Fibroblast of skin of left biceps (primary cell): ENCODE data around the gene DLG4.

Source experiments
- DNase-seq, 2 experiments: peaks; one replicate each; pipeline ENCODE4 v3.0.0-alpha.2; 2013; ENCODE audit warnings: low read depth in 2 of 2

DLG4 gene

DNA sequence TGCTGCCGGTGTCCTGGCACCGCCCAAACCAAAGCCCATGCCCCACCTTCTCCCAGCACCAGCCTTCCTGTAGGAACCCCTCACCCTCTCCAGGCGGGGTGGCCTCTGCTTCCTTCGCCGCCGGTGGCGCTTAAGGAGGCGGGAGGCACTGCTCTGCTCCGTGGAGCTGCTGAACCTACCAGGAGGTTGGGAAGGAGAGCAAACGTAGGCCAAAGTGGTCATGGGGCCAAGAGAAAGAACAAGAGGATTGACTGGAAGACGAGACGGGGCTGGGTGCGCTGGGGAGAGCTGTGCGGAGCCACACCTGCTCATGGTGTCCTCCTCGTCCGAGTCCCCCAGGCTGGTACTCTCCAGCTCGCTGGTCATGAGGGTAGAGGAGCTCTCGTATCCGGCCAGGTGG lies 9.9 kb upstream of the DLG4 start:
- DNase-seq = no peak

DNA sequence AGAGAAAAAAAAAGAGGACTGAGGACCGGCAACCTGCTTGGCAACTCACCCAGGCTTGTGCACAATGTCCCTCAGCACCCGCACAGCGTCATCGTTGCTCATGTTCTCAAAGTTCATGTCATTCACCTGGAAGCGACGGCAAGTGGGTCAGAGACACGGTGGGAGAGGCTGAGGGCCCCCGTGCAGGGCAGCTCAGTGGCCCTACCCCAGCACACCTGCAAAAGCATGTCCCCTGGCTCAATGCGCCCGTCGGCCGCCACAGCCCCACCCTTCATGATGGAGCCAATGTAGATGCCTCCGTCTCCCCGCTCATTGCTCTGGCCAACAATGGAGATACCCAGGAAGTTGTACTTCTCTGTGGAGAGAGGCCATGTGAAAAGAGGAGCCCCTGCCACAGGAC lies 9.3 kb upstream of the DLG4 start:
- no peak for DNase-seq

DNA sequence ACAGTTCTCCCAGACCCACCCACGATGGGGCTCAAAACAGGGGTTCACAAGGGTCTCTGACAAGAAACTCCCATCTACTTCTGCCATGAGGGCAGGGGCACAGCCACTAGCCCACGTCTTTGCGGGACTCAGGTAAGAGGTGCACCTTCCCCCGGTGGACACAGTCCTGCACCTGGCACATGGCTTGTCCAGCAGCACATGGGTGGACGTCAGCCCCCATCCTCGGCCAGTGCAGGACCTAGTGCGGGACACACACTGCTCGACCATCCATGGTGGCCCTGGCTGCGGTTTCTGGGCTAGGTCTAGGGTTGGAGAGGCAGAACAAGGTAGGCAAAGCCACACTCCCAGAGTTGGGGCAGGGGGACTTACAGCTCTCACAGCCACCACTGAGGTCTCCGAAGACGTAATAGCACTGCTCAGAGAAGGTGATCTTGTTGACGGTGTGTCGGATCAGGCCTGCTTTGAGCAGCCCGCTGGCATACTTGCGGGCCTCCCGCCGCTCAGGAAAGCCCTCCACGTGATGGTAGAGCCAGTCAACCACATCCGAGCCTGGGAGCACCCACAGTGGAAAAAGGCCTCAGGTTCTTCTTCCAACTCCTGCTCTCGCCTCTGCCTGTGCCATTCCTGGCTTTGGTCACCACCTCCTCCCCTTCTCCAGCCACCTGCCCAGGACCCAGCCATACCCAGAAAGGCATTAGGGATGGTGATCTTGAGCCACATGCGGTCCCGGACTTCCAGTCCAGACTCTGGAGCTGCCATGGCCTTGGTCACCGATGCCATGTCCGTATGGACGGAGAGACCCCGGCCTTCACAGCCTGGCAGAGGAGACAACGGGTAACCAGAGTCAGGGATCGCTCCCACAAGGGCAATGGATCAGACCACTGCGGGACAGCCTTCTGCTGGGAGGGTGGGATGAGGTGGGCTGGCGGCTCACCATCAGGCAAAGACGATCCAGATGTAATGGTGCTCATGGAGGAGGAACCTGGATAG lies 7.4 kb upstream of the DLG4 start:
- DNase-seq = no peak

DNA sequence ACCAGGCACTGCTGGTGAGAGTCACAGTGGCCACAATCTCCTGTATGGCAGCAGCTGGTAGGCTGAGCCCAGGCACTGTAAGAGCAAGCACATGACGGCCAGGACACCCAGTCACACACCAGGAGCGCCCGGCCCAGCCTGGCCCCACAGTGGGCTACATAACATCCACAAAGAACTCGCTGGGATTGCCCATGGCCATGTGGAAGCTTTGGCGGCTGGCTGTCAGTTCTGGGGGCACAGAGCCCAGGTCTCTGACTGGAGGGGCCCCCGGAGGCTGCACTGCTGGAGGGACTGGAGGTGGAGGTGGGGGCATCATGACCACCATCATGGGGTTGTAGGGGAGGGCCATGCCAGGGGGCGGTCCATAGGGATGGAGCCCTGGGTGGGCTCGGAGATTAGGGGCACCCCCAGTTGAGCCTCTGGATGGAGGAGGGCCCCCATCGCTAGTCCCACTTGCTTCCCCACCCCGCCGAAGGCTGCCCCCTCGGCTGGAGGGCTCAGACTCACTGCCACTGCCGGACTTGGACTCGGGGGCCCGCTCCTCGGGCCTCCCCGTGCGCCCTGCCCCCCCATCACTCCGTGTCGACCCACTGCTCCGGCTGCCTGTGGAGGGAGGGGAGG lies 6.2 kb upstream of the DLG4 start:
- DNase-seq = no peak

DNA sequence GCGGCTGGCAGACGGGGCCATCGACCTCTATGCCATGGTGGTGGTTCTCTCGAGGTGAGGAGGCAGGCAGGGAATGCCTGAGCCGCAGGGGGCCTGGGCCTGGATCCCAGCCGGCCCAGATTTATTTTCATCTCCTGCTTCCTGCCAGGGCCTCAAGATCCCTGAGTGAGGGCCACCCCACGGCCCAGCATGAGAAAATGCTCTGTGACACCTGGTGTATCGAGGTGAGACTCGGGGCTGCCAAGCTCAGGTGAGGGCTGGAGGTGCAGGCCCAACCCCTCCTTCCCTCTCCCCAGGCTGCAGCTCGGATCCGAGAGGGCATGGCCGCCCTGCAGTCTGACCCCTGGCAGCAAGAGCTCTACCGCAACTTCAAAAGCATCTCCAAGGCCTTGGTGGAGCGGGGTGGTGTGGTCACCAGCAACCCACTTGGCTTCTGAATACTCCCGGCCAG lies 5.0 kb upstream of the DLG4 start:
- no peak for DNase-seq

DNA sequence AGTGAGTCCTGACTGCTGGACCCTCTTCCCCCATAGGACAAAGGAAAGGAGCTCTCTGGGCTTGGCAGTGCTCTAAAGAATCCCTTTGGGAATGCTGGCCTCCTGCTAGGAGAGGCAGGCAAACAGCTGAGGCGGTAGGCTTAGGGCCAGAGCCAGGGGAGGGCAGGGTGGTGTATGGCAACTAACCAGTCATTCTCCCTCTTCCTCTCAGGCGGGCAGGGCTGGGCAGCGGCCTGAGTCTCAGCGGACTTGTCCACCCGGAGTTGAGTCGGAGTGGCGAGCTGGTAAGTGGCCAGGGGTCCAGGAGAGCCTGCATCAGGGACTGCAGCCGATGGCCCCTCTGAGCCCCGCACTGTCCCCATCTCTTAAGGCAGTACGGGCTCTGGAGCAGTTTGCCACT lies 4.5 kb upstream of the DLG4 start:
- no peak for DNase-seq

DNA sequence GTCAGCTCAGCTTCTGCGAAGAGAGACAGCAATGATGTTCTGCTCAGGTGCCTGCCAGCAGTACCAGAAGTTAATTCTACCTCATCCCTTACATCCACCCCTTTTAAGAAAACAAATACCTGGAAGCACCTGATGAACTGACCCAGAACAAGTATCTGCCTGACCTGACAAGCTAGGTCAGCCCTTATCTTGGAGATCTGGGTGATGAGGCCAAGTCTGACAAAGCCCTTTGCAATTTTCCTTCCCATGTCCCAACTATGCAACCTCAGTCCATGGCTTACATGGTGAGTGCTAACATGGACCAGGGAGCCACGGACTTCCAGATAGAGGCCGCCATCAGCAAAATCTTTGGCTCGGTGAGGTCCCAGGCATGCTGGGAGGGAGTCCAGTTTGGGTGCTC lies 3.7 kb upstream of the DLG4 start:
- DNase-seq = no peak

DNA sequence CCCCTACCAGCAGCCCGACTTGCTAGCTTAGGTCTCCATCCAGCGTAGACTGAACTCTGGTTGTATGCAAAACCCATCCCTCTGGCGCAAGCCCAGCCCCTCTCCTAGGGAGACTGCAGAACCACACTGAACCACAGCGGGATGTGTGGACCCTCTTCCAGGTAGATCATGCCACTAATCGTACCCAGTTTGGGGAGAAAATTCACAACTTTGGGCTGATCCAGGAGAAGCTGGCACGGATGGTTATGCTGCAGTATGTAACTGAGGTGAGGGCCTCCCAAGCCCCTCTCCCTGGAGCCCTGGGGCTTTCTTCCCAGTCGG lies 3.3 kb upstream of the DLG4 start:
- DNase-seq = no peak

DNA sequence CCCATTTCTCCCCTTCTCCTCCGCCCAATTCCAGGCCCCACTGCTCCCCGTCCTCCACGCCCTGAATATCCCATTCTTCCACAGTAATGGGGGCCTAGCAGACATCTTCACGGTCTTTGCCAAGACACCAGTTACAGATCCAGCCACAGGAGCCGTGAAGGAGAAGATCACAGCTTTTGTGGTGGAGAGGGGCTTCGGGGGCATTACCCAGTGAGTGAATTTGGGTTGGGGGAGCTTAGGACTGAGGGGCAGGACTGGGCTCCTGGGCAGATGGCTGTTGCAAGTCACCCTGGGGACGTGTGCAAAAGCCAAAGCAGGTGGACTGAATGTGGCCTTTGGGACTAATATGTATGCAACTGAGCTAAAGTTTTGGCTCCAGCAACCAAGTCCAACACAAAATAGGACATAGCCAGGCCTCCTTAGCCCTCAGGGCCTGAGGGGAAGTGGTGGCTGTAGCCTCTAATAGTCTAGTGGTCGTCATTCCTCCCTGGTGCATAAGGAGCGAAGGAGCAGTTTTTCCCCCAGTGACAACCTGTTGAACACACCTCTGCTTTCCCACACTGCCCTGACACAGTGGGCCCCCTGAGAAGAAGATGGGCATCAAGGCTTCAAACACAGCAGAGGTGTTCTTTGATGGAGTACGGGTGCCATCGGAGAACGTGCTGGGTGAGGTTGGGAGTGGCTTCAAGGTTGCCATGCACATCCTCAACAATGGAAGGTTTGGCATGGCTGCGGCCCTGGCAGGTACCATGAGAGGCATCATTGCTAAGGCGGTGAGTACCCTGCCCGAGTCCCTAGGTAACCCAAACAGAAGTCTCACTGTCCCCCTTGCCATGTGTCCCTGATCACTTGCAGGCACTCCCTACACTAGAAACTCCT lies 2.7 kb upstream of the DLG4 start:
- DNase-seq = no peak

DNA sequence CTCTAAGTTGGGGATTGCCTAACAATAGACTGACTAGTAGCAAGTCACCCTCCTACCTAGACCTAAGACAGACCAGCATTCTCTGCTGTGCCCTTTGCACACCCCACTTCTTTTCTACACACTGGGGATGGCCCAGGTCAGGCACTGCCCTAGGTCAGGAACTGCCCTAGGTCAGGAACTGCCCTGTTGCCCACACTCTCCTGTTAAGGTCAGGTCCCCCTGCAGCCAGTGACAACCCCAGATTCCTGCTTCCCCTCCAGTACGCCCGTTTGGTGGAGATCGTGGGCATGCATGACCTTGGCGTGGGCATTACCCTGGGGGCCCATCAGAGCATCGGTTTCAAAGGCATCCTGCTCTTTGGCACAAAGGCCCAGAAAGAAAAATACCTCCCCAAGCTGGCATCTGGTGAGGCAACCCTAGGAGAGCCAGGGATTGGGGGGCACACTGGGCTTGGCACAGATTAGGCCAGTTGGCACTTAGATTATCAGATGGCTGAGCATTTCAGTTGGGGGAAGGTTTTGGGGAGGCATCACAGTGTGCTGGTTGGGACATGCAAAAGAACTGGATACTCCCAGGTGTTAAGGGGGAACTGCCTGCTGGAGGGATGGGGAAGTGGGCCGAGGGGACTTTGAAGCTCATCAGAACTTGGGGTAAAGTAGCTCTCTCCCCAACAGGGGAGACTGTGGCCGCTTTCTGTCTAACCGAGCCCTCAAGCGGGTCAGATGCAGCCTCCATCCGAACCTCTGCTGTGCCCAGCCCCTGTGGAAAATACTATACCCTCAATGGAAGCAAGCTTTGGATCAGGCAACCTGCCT lies 1.8 kb upstream of the DLG4 start:
- DNase-seq = no peak

DNA sequence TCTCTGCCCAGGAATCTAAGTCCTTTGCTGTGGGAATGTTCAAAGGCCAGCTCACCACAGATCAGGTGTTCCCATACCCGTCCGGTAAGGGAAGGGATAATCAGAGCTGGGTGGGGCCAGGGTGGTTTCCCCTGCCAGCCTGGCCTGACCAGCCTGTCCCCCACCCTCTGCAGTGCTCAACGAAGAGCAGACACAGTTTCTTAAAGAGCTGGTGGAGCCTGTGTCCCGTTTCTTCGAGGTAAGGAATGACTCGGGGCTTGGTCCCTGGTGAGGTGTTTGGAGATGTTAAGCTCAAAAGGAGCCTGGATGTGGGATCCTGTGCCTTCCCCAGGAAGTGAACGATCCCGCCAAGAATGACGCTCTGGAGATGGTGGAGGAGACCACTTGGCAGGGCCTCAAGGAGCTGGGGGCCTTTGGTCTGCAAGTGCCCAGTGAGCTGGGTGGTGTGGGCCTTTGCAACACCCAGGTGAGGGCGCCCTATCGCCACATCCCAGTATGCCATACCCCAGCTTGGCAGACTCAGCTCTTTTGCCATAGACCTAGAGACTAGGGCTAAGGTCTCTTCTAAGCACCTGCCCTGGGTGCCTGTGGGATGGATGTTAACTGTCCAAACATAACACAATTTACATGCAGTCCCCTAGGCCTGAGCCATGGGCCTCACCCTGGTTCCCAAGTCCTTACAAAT lies 1.1 kb upstream of the DLG4 start:
- DNase-seq = no peak

DNA sequence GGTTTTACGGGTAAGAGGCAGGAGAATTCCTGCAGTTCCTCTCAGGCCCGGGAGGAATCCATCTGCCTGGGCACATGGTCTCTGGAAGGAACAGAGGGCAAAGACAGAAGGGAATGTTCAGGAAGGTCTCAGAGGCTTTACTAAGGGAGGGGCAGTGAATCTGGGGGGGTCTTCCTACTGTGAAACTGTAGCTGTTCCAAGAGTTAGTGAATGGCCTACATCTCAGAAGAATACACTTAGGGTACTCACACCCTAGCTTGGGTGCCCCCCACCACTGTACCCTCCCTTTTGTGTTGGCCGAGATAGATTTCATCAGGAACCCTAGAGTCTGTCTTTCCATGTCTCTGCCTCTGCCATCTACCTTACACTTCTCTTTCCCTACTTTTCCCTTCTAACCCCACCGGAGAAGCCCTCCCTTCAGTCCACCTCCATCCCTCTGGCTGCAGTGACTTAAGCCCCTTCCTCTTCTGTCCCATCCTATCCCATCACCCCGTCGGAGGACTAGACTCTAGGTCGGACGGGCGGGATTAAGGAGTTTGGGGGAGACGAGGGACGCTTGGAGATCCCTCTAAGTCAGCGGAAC lies 316 bp downstream of the DLG4 start:
- no peak for DNase-seq

DNA sequence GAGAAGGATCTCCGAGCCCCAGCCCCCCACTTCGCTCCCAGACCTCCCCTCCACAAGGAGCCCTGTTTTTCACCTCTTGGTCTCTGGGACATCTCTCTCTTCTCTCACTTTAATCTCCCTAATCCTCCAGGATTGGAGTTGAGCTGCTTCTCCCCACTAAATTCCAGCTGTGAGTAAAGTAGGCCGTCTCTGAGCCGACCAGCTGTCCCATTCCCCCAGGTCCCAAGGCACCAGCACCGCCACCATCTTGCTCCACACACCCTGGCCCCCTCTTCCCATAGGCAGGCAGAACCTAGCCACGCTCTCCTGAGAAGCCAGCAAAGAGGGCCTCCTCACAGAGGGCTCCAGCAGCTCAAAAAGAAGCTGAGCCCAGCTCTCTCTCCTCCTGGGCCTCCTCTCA lies 878 bp downstream of the DLG4 start:
- DNase-seq = no peak

DNA sequence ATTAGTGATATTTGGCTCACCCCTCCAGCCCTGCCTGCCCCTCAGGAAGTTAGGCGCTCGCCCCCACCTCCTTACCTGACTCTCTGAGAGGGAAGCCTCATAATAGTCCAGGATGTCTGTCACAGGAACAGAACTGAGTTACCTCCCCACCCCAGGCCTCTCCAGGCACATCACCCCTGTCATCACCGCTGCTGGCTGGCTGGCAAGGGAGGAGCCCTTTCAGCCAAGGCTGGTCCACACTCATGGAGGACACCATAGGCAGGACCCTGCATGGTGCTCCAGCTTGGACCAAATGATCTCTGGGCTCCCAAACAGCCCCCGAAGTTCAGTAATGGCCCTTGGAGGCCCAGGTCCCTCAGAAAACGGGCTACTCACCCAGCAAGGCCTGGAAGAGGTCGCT lies 1.5 kb downstream of the DLG4 start:
- no peak for DNase-seq

DNA sequence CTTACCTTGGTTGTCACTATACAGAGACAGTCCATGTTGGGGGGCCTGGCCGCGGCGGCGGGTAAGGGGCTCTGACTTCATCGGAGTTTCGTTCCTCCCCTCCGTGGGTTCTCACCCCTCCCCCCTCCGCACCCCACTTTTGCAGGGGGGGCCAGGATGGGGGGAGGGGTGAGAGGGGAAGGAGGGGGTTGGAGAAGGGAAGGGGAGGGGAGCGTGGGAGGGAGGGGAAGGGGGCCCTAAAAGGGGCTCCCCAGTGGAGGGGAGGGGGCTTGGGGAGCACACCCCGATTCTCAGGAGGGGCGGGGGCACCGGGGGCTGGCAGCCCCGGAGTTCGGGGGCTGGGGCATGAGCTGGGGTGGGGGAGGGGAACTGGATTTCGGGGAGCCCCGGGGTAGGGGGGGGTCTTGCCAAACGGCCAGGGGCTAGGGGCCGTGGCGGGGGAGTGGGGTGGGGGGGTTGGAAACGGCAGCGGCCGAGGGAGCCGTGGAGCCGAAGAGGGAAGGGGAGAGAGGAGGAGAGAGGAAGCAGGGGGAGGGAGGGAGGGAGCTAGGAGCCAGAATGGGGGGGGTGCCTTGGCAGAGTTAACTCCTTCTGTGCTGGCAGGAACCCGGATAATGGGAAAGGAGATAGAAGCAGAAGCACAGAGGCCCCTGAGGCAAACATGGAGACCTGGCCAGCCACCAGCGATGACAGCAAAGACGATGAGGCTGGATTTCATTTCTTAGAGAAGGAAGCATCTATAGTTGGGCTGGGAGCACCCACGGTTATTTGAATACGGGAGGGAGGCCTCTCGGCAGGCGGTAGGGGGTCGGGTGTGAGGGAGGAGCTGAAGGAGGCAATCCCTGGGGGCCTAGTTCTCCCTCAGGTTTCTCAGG lies 2.3 kb downstream of the DLG4 start:
- peak; percentile 52 to 55 for DNase-seq

DNA sequence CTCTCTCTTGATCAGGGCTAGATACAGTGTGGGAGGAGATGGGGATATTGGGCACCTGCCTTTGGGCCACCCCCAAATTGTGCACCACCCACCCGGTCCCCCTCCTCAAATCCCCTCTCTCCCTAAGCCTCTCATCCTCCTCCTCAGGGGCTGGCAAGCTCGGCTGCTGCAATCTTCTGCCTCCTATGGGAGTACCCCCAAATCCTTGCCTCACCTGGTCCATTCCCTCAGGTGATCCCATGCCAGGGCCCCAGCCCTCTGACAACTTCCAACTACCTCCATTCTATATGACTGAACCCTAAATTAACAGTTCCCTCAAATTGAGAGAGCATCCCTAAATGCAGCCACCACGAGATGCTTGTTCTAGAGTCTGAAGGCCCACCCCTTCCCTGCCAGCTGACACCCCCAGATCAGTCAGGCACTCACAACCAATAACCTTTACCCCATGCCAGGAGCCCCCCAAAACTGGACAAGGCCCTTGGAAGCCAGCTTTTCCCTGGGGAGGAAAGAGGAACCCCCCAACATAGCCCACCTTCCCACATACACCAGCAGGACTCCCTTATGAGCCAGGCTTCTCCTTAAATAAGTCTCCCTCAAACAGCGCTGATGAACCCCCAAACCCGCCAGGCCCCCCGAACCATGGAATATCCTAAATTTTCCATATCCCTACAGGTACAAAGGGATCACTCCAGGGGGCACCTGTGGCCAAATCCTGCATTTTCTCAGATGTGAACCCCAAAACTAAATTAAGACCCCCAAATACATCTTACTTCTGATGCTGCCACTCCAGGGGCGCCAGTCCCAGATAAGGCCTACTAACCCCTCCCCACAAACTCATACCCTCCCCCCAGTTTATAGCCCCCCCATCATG lies 3.2 kb downstream of the DLG4 start:
- no peak for DNase-seq

DNA sequence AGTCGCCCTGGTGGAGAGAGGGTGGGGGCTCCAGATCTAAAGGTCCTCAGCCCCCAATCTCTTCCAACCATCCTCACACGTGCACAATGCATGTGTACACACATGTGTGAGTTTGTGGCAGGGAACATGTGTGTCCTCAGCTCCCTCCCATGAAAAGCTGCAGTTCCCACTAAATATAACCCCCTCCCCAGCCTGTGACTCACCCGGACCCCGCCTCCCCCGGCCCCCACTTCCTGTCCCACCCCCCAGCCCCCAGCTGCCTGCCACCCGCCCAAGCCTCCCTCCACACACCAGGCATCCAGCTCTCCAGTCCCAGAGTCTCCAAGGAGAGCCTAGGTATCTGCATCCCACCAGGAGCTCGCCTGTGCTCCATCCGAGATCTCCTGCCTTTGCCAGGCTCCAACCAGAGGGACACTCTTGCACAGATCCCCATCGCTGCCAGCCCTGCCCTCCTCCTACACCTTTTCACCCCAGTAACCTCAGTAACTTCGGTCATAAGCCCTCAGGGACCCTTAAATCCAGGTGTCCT lies 3.9 kb downstream of the DLG4 start:
- DNase-seq = no peak

DNA sequence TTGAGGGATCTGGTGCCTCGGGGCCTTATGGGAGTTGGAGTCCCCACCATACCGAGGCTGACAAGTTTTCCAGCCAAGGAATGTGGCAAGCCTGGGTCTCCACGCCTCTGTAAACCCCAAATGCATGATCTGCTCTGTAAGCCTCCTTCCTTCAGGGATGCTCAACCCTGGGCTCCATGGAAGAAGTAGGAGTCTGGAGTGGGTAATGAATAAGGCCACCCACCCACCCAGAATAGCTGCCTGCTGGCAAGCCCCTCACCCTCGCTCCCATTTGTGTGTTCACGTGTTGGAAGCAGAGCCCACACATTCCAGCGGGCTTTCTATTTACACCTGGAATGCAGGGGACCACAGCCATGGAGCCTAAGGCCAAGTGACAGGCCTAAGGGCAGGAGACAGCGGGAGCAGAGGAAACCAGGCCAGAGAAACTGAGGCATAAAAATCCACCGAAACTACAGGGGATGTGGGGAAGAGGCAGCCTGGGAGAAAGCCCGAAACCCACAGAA lies 4.4 kb downstream of the DLG4 start:
- DNase-seq = no peak
